Gastroesophageal sphincter (tissue), 4 donors: Measurements from ENCODE around the gene CIAO3. TPM values are rescaled to one million over a fixed set of nuclear protein-coding genes. Genes with fewer than 3 reads are reported as not detected.

Experiments used
- ATAC-seq: fragments of 150-250 bp; one replicate; pipeline ENCODE4 v1.9.1; 2016; ENCODE audit warnings: mild to moderate bottlenecking, moderate library complexity
- H3K27ac ChIP-seq, 4 donors: fragments of 200-600 bp; sonication (generic) in 3 of 4; 1 replicate in 3 of 4; 2 replicates in 1 of 4; pipeline ENCODE4 v1.5.1; 2016 to 2019
- H3K27me3 ChIP-seq: fragments of 200-600 bp; sonication (generic); one replicate; pipeline ENCODE4 v1.5.1; 2019
- H3K36me3 ChIP-seq, 2 donors: fragments of 200-600 bp; sonication (generic); one replicate each; pipeline ENCODE4 v1.5.1; 2019; ENCODE audit warnings: control low read depth in 1 of 2
- H3K4me1 ChIP-seq, 3 donors: fragments of 200-600 bp; sonication (generic); 1 replicate in 2 of 3; 2 replicates in 1 of 3; pipeline ENCODE4 v1.5.1; 2016 to 2019; ENCODE audit warnings: control low read depth in 2 of 3
- H3K4me3 ChIP-seq, 2 donors: fragments of 200-600 bp; sonication (generic); one replicate each; pipeline ENCODE4 v1.5.1; 2019; ENCODE audit warnings: mild to moderate bottlenecking in 1 of 2, moderate library complexity in 1 of 2
- H3K9me3 ChIP-seq, 3 donors: fragments of 200-600 bp; sonication (generic); one replicate each; pipeline ENCODE4 v1.5.1; 2017 to 2019; ENCODE audit warnings: control low read depth in 2 of 3
- CTCF ChIP-seq, 4 experiments: fragments of 200-600 bp in 2 of 4; fragments of 450-650 bp in 2 of 4; sonication (generic) in 1 of 4; IDR thresholded peaks; one replicate each; pipeline ENCODE4 v1.5.1; 2017 to 2019; ENCODE audit warnings: antibody characterized with exemption in 4 of 4, mild to moderate bottlenecking in 2 of 4, moderate library complexity in 2 of 4
- EP300 ChIP-seq: sonication (generic); formaldehyde crosslinking; IDR thresholded peaks from one replicate; pipeline ENCODE4 v1.6.1; 2017; ENCODE audit warnings: antibody characterized with exemption, mild to moderate bottlenecking
- POLR2A ChIP-seq, 2 donors: fragments of 450-650 bp; IDR thresholded peaks; one replicate each; pipeline ENCODE4 v1.6.1; 2017; ENCODE audit warnings: antibody characterized with exemption in 2 of 2, mild to moderate bottlenecking in 2 of 2, moderate library complexity in 1 of 2
- POLR2AphosphoS5 ChIP-seq: sonication (generic); formaldehyde crosslinking; IDR thresholded peaks from one replicate; pipeline ENCODE4 v1.6.1; 2017; ENCODE audit warnings: antibody characterized with exemption
- WGBS, 2 donors: methylation state at CpG; one replicate each; pipeline ENCODE4 v1.1.5; 2018; ENCODE audit warnings: low coverage in 1 of 2; 5-methylcytosine and 5-hydroxymethylcytosine counted together
- total RNA-seq, 4 donors: library from RNA; depleted of rRNA; stranded (reverse); fragments of >200 nt; gene quantifications; one replicate each; pipeline ENCODE4 v1.1.0, GENCODE V29; 2016

The CIAO3 gene
- total RNA-seq, 4 donors from 2014 or later: 18.5 to 46.7 (median 25.6) TPM

- Histone ChIP-seq H3K4me1 (peaks cover 0 to 37% (median 18%) of the 10 kb centered on the region in 3 donors), H3K27me3 (peaks cover 55% of the 10 kb centered on the region), H3K4me3 (peak overlapping the region; percentile 6 to 56), H3K9me3 (no peaks in the 10 kb centered on the region), H3K36me3 (peaks cover 0 to 34% of the 10 kb centered on the region in 2 donors), H3K27ac (peak overlapping the region in 2 of 4 donors; percentile 3 to 51)
- no peak for TF ChIP-seq POLR2AphosphoS5
- no peak for TF ChIP-seq POLR2A (IDR thresholded peaks at IDR 0.05)
- no peak for TF ChIP-seq CTCF (IDR thresholded peaks at IDR 0.05)
- no peak for TF ChIP-seq EP300
- WGBS, 2 donors: no CpG with 5 or more reads among the region's 61 CpGs
- ATAC-seq: peak; percentile 6
Observed at GRCh38 chr16:727291-727977, 13.4 kb downstream of the CIAO3 start.

GRCh38 chr16:726438-727290, 14.1 kb downstream of the CIAO3 start, which contains the start of the genes CCDC78 and HAGHL:
CCDC78 (minus strand) TSS chr16:726443; CDS start chr16:726367, 76 bp downstream.
HAGHL (plus strand) TSS chr16:727106; CDS start chr16:727510, 404 bp downstream.
- Histone ChIP-seq H3K36me3 (peaks cover 0 to 32% of the 10 kb centered on the region in 2 donors), H3K4me3 (peak within 1 kb of the TSS; percentile 6 to 56), H3K9me3 (no peaks in the 10 kb centered on the region), H3K27me3 (peaks cover 55% of the 10 kb centered on the region), H3K27ac (peak within 1 kb of the TSS in 2 of 4 donors; percentile 3 to 51), H3K4me1 (peaks cover 0 to 45% (median 24%) of the 10 kb centered on the region in 3 donors)
- peak; percentile 41 for ATAC-seq
- WGBS, 2 donors: no CpG with 5 or more reads among the region's 88 CpGs
- TF ChIP-seq EP300: no peak
- TF ChIP-seq CTCF (IDR thresholded peaks at IDR 0.05): no peak
- TF ChIP-seq POLR2A (IDR thresholded peaks at IDR 0.05): no peak
- TF ChIP-seq POLR2AphosphoS5: no peak

GRCh38 chr16:726188-726437, 14.7 kb downstream of the CIAO3 start:
- Histone ChIP-seq H3K36me3 (peaks cover 0 to 26% of the 10 kb centered on the region in 2 donors), H3K27ac (no peak overlapping the region), H3K4me3 (no peak overlapping the region), H3K9me3 (no peaks in the 10 kb centered on the region), H3K4me1 (peaks cover 0 to 50% (median 27%) of the 10 kb centered on the region in 3 donors), H3K27me3 (peaks cover 55% of the 10 kb centered on the region)
- TF ChIP-seq EP300 (no peak), POLR2A (IDR thresholded peaks at IDR 0.05) (no peak), CTCF (IDR thresholded peaks at IDR 0.05) (no peak), POLR2AphosphoS5 (no peak)
- no peak for ATAC-seq
- WGBS, 2 donors: no CpG with 5 or more reads among the region's 9 CpGs

GRCh38 chr16:725463-726187, 15.2 kb downstream of the CIAO3 start:
- H3K9me3 ChIP-seq: no peaks in the 10 kb centered on the region
- H3K27ac ChIP-seq: no peak overlapping the region
- ATAC-seq: no peak
- peaks cover 0 to 21% of the 10 kb centered on the region in 2 donors for H3K36me3 ChIP-seq
- no peak overlapping the region for H3K4me3 ChIP-seq
- H3K4me1 ChIP-seq: peaks cover 0 to 52% (median 27%) of the 10 kb centered on the region in 3 donors
- 49% methylated on average over 4 of the region's 23 CpGs; no CpG with 5 or more reads in 1 of the 2 donors for WGBS, 2 donors
- H3K27me3 ChIP-seq: peaks cover 55% of the 10 kb centered on the region
- TF ChIP-seq POLR2AphosphoS5: no peak
- no peak for TF ChIP-seq EP300
- TF ChIP-seq POLR2A (IDR thresholded peaks at IDR 0.05): no peak
- no peak for TF ChIP-seq CTCF (IDR thresholded peaks at IDR 0.05)
